CD4-positive, alpha-beta T cell treated with Interleukin-21 for 1 hour (primary cell): ENCODE data around the gene USP35.

Experiments
- DNase-seq: peaks from one replicate; pipeline ENCODE4 v3.0.0-alpha.2; 2020

The USP35 gene

DNA sequence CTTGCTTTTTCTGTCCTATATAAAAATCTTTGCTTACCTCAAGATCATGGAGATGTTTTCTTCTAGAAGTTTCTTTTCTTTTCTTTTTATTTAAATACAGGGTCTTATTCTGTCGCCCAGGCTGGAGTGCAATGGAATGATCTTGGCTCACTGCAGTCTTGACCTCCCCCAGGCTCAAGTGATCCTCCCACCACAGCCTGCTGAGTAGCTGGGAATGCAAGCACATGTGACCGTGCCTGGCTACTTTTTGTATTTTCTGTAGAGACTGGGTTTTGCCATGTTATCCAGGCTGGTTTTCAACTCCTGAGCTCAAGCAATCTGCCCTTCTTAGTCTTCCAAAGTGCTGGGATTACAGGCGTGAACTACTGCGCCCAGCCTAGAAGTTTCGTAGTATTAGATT is 45.3 kb downstream of the USP35 start:
- no peak for DNase-seq

DNA sequence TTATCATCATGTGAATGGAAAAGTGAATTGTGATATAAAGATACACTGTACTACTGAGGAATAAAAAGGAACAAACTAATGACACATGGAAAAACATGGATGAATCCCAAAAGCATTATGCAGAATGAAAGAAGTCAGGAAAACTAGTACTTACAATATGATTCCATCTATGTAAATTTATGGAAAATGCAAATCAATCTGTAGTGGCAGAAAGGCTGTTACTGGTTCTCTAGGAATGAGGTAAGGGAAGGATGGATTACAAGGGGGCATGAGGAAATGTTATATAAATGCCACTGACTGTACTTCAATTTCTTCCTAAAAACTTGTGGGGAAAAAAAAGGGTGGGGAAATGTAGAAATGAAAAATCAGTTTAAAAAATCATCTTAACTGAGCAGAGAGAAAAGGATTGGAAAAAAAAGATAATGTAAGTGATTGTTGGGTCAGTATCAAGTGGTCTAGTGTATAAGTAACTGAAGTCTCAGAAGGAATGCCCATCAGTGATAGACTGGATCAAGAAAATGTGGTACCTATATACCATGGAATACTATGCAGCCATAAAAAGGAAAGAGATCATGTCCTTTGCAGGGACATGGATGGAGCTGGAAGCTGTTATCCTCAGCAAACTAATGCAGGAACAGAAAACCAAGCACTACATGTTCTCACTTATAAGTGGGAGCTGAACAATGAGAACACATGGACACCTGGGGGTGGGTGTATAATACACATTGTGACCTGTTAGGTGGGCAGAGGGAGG is 48.8 kb downstream of the USP35 start:
- no peak for DNase-seq

DNA sequence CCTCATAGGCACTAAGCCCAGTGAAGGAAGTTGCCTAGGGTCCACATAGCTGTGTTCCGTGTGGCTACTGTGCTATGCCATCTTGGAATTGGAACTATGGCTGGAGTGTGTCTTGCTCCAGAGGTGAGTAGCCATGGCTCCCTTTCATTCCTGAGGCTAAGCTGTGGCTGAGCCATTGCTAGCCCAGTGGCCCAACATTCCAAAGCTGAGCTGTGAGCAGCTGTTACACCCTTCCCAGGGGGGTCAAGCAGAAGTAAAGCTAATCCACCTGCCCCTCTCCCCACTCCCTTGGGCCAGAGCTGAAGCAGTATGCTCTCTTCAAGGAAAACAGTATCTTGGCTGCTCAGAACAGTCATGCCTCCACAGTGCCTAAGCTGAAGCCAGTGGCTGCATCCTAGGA is 51.1 kb downstream of the USP35 start:
- DNase-seq = no peak

- no peak for DNase-seq
These were observed 52.8 kb downstream of the USP35 start for GRCh38 chr11:78241475-78241874.

DNA sequence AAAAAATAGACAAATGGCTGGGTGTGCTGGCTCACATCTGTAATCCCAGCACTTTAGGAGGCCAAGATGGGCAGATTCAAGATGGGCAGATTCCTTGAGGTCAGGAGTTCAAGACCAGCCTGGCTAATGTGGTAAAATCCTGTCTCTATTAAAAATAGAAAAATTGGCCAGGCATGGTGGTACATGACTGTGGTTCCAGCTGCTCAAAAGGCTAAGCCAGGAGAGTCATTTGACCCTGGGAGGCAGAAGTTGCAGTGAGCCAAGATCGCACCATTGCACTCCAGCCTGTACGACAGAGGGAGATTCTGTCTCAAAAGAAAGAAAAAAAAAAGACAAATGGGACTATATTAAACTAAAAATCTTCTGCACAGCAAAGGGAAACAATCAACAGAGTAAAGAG is 55.4 kb downstream of the USP35 start:
- no peak for DNase-seq

DNA sequence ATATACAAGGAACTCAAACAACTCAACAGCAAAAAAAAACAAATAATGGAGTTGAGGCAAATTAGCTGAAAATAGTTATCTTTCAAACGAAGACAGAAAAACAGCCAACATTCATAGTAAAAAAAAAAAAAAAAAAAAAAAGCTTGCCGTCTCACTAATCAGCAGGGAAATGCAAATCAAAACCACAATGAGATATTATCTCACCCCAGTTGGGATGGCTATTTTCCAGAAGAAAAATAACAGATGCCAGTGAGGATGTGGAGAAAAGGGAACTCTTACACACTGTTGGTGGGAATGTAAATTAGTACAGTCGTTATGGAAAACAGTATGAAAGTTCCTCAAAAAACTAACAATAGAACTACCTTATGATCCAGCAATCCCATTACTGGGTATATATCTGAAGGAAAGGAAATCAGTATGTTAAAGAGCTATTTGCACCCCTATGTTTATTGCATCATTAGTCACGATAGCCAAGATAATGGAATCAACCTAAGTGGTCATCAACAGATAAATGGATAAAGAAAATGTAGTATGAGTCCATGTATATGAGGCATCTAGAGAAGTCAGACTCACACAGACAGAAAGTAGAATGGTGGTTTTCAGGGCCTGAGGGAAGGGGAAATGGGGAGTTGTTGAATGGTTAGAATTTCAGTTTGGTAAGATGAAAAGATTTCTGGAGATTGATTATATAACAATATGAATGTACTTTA is 56.0 kb downstream of the USP35 start:
- no peak for DNase-seq

GRCh38 chr11:78248191-78248590 is 59.5 kb downstream of the USP35 start:
- DNase-seq = no peak

- DNase-seq = no peak
These were observed 60.2 kb downstream of the USP35 start for GRCh38 chr11:78248903-78249302.

- no peak for DNase-seq
These were observed 61.4 kb downstream of the USP35 start for GRCh38 chr11:78250099-78250498.

- DNase-seq = no peak
These were observed 62.5 kb downstream of the USP35 start for GRCh38 chr11:78251083-78251775.

DNA sequence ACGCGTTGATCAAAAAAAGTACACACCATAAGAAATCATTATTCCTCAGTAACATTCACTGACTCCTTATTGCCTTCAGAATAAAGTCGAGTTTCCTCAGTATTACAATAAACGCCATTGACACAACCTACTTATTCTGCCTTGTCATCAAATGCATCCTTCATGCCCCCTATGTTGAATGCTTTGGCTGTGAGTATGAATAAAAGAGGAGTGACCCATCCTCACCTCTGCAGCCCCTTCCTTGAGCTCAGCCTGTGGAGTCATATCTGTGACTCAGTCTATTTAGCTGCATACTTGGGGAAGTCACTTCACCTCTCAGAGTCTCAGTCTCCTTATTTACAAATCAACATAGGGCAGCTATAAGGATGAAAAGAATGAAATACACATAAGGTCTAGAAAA is 65.1 kb downstream of the USP35 start:
- DNase-seq = no peak

- DNase-seq = no peak
These were observed 65.5 kb downstream of the USP35 start for GRCh38 chr11:78254268-78254667.

DNA sequence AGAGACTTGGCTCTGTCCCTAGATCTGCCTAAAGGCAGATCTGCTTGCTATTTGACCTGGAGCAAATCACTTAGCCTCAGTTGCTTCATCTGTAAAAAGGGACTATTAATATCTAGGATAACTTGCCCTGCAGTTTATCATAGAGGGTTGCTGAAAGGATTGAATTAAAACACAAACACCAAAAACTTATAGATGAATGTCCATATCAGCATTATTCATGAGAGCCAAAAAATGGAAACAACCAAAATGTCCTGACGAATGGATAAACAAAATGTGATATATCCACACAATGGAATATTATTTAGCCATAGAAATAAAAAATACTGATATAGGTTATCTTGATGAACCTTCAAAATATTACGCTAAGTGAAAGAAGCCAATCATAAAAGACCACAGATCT is 67.2 kb downstream of the USP35 start:
- no peak for DNase-seq

- no peak for DNase-seq
These were observed 68.2 kb downstream of the USP35 start for GRCh38 chr11:78256962-78257361.

GRCh38 chr11:78257654-78258053 is 68.9 kb downstream of the USP35 start:
- no peak for DNase-seq

- no peak for DNase-seq
These were observed 71.2 kb downstream of the USP35 start for GRCh38 chr11:78259777-78260487.

- DNase-seq = no peak
These were observed 72.6 kb downstream of the USP35 start for GRCh38 chr11:78261367-78261766.

- no peak for DNase-seq
These were observed 73.1 kb downstream of the USP35 start for GRCh38 chr11:78261828-78262227.

DNA sequence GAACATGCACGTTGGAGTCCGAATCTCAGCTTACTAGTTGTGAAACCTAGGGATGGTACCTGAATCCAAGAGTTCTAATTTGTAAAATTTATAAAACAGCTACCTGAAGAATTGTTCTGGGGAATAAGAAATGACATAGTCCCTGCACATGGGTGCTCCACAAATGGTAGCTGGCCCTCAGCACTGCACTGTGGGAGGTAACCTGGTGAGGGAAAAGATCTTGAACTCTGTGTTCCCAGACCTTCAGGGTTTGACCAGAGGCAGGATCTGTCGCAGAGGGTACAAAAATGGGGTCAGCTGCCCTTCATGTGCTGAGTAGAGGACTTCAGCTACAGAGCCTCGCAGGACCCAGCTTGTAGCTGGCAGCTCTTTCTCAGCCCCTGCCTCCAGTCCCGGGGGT is 73.5 kb downstream of the USP35 start:
- DNase-seq = no peak

DNA sequence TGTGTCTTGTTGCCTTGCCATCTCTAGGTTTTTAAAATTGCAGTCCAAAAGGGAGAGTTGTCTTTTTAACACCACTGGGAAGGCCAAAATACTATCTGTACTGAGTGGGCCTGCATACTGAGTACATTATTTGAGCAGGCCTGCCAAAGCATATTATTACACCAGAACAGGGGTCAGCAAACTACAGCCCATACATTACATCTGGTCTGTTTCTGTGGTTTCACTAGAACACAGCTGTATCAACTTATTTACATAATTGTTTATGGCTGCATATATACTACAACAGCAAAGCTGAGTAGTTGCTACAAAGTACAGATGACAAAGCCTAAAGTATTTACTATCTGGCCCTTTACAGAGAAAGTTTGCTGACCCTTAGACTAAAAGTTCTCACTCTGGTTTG is 74.0 kb downstream of the USP35 start:
- no peak for DNase-seq
